Measurements from ENCODE around the gene ILK. TPM values are rescaled to one million over a fixed set of nuclear protein-coding genes. Genes with fewer than 3 reads are reported as not detected.

The ILK gene
- total and polyA plus RNA-seq, 2 of the 13 experiments (the other 11 are each of a cell fraction or from before 2014, with no cell fraction given): 70.3 to 108 TPM

GRCh38 chr11:6612213-6613041 is 8.9 kb downstream of the ILK start, which contains the start of gene TAF10 (continued):
- TF ChIP-seq, protein P1, sequence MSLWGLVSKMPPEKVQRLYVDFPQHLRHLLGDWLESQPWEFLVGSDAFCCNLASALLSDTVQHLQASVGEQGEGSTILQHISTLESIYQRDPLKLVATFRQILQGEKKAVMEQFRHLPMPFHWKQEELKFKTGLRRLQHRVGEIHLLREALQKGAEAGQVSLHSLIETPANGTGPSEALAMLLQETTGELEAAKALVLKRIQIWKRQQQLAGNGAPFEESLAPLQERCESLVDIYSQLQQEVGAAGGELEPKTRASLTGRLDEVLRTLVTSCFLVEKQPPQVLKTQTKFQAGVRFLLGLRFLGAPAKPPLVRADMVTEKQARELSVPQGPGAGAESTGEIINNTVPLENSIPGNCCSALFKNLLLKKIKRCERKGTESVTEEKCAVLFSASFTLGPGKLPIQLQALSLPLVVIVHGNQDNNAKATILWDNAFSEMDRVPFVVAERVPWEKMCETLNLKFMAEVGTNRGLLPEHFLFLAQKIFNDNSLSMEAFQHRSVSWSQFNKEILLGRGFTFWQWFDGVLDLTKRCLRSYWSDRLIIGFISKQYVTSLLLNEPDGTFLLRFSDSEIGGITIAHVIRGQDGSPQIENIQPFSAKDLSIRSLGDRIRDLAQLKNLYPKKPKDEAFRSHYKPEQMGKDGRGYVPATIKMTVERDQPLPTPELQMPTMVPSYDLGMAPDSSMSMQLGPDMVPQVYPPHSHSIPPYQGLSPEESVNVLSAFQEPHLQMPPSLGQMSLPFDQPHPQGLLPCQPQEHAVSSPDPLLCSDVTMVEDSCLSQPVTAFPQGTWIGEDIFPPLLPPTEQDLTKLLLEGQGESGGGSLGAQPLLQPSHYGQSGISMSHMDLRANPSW (CRISPR knock-in tag; IDR thresholded peaks at IDR 0.05; ENCODE audit: borderline replicate concordance): 0 out of 2 replicates have a peak, but pooled peaks have one; percentile 5
- TF ChIP-seq TSC22D2 (CRISPR knock-in tag; IDR thresholded peaks at IDR 0.05; ENCODE audit: borderline replicate concordance): no peak
- TF ChIP-seq NFKB2 (CRISPR knock-in tag; IDR thresholded peaks at IDR 0.05; ENCODE audit: borderline replicate concordance): peak; percentile 50; the same call in 1 of the 2 replicates
- TF ChIP-seq, protein P2, sequence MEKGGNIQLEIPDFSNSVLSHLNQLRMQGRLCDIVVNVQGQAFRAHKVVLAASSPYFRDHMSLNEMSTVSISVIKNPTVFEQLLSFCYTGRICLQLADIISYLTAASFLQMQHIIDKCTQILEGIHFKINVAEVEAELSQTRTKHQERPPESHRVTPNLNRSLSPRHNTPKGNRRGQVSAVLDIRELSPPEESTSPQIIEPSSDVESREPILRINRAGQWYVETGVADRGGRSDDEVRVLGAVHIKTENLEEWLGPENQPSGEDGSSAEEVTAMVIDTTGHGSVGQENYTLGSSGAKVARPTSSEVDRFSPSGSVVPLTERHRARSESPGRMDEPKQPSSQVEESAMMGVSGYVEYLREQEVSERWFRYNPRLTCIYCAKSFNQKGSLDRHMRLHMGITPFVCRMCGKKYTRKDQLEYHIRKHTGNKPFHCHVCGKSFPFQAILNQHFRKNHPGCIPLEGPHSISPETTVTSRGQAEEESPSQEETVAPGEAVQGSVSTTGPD (CRISPR knock-in tag; IDR thresholded peaks at IDR 0.05): no peak
- no peak for TF ChIP-seq ZNF75D (CRISPR knock-in tag; IDR thresholded peaks at IDR 0.05; ENCODE audit: borderline replicate concordance)
- TF ChIP-seq ZNF33A (CRISPR knock-in tag; IDR thresholded peaks at IDR 0.05; ENCODE audit: borderline replicate concordance): no peak
- TF ChIP-seq HIVEP1 (CRISPR knock-in tag; IDR thresholded peaks at IDR 0.05): peak; percentile 74; the same call in 1 of the 2 replicates
- TF ChIP-seq E2F5 (CRISPR knock-in tag; conservative IDR thresholded peaks at IDR 0.05): 0 out of 2 replicates have a peak, but pooled peaks have one; percentile 13
- TF ChIP-seq DNMT3B (CRISPR knock-in tag; conservative IDR thresholded peaks at IDR 0.05): no peak; the same call in 1 of the 2 replicates
- TF ChIP-seq RFX1 (IDR thresholded peaks at IDR 0.05): no peak
- no peak for TF ChIP-seq EHMT2 (IDR thresholded peaks at IDR 0.05; ENCODE audit: borderline replicate concordance, low read depth, low read length)
- peak; percentile 95 for TF ChIP-seq U2AF1 (optimal IDR thresholded peaks at IDR 0.05; ENCODE audit: low read depth, low read length)
- TF ChIP-seq EEA1 (CRISPR knock-in tag; IDR thresholded peaks at IDR 0.05; ENCODE audit: borderline replicate concordance): no peak
- TF ChIP-seq ATM (IDR thresholded peaks at IDR 0.05; ENCODE audit: borderline replicate concordance): no peak
- TF ChIP-seq, protein P3, sequence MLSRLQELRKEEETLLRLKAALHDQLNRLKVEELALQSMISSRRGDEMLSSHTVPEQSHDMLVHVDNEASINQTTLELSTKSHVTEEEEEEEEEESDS (CRISPR knock-in tag; IDR thresholded peaks at IDR 0.05; ENCODE audit: borderline replicate concordance): 0 out of 2 replicates have a peak, but pooled peaks have one; percentile 4
- peak; percentile 88; the same call in 1 of the 2 replicates for TF ChIP-seq ZNF776 (CRISPR knock-in tag; IDR thresholded peaks at IDR 0.05)
- TF ChIP-seq REPIN1 (CRISPR knock-in tag; IDR thresholded peaks at IDR 0.05; ENCODE audit: borderline replicate concordance, low read depth): peak; percentile 86; the same call in 1 of the 2 replicates
- no peak for TF ChIP-seq ZNF101 (CRISPR knock-in tag; IDR thresholded peaks at IDR 0.05; ENCODE audit: borderline replicate concordance, low read depth)
- TF ChIP-seq, protein P4, sequence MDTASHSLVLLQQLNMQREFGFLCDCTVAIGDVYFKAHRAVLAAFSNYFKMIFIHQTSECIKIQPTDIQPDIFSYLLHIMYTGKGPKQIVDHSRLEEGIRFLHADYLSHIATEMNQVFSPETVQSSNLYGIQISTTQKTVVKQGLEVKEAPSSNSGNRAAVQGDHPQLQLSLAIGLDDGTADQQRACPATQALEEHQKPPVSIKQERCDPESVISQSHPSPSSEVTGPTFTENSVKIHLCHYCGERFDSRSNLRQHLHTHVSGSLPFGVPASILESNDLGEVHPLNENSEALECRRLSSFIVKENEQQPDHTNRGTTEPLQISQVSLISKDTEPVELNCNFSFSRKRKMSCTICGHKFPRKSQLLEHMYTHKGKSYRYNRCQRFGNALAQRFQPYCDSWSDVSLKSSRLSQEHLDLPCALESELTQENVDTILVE (CRISPR knock-in tag; IDR thresholded peaks at IDR 0.05): no peak
- TF ChIP-seq NFKBIZ (CRISPR knock-in tag; IDR thresholded peaks at IDR 0.05): 0 out of 2 replicates have a peak, but pooled peaks have one; percentile 50
- no peak for TF ChIP-seq ZC3H4 (CRISPR knock-in tag; IDR thresholded peaks at IDR 0.05; ENCODE audit: borderline replicate concordance)
- TF ChIP-seq ZNF24 (IDR thresholded peaks at IDR 0.05): no peak
